HEK293T (cell line): ENCODE results near the gene DENND2D.

Source experiments
- FOXM1 ChIP-seq: fragments of 450-650 bp; IDR thresholded peaks from 2 replicates; pipeline ENCODE4 v1.6.1; 2017; ENCODE audit warnings: mild to moderate bottlenecking, borderline replicate concordance
- L3MBTL2 ChIP-seq: fragments of 450-650 bp; conservative IDR thresholded peaks from 2 replicates; pipeline ENCODE4 v1.6.1; 2016; ENCODE audit warnings: mild to moderate bottlenecking
- LEF1 ChIP-seq: fragments of 450-650 bp; IDR thresholded peaks from 2 replicates; pipeline ENCODE4 v1.6.1; 2017; ENCODE audit warnings: mild to moderate bottlenecking, borderline replicate concordance
- SP1 ChIP-seq: fragments of 450-650 bp; IDR thresholded peaks from 2 replicates; pipeline ENCODE4 v1.6.1; 2017
- TARDBP ChIP-seq: fragments of 450-650 bp; IDR thresholded peaks from 2 replicates; pipeline ENCODE4 v1.6.1; 2016
- ZNF384 ChIP-seq: fragments of 450-650 bp; IDR thresholded peaks from 2 replicates; pipeline ENCODE4 v1.6.1; 2016

- TF ChIP-seq LEF1 (no peak), SP1 (no peak), ZNF384 (no peak), L3MBTL2 (no peak), FOXM1 (no peak), TARDBP (no peak)
These were observed 52.0 kb downstream of the DENND2D start for GRCh38 chr1:111148376-111148881.
